Suppressor macrophage (primary cell): ENCODE measurements around the gene SLC34A1.
"Not testable (repeated sequence)": the region's sequence is repeated elsewhere in the genome, so short reads cannot be mapped to it uniquely, and the experiment has no call there.

Experiments
- DNase-seq, 4 experiments: peaks; one replicate each; pipeline ENCODE4 v3.0.0-alpha.2; 2020 to 2022
- total RNA-seq, 17 experiments: gene quantifications; one replicate each; lab custom pipeline; 2026; ENCODE audit warnings: mixed read lengths in 6 of 17, inconsistent platforms in 3 of 17; lab: John Stamatoyannopoulos, UW

SLC34A1 gene
- 0 to 3.1 (median 0) reads per million in 17 experiments for total RNA-seq

GRCh38 chr5:177384134-177384533 lies at the start of gene SLC34A1:
SLC34A1 (plus strand) TSS chr5:177384434; CDS start chr5:177385742, 1,308 bp downstream.
- no peak for DNase-seq

GRCh38 chr5:177334781-177335700 lies 49.2 kb upstream of the SLC34A1 start:
- DNase-seq, result no peak

GRCh38 chr5:177335701-177336065 lies 48.6 kb upstream of the SLC34A1 start:
- DNase-seq, result no peak

GRCh38 chr5:177336112-177336511 lies 48.1 kb upstream of the SLC34A1 start:
- DNase-seq, result peak; percentile 66 to 79 (median 72)

GRCh38 chr5:177336603-177337494 lies 47.4 kb upstream of the SLC34A1 start:
- DNase-seq, result no peak

- no peak for DNase-seq
These were observed 45.8 kb upstream of the SLC34A1 start for GRCh38 chr5:177338251-177339106.

GRCh38 chr5:177339107-177339638 lies 45.1 kb upstream of the SLC34A1 start:
- DNase-seq, result peak in 2 of 4 experiments; percentile 27 to 56

GRCh38 chr5:177343000-177343399 lies 41.2 kb upstream of the SLC34A1 start:
- DNase-seq, result not testable (repeated sequence)

GRCh38 chr5:177343777-177344176 lies 40.5 kb upstream of the SLC34A1 start:
- no peak for DNase-seq

- no peak for DNase-seq
These were observed 39.3 kb upstream of the SLC34A1 start for GRCh38 chr5:177344891-177345290.

GRCh38 chr5:177346820-177347219 lies 37.4 kb upstream of the SLC34A1 start:
- no peak for DNase-seq

GRCh38 chr5:177347699-177348098 lies 36.5 kb upstream of the SLC34A1 start:
- no peak for DNase-seq

- no peak for DNase-seq
These were observed 34.9 kb upstream of the SLC34A1 start for GRCh38 chr5:177349362-177349647.

GRCh38 chr5:177349762-177350161 lies 34.5 kb upstream of the SLC34A1 start:
- DNase-seq, result peak in 1 of 4 experiments; percentile 34

- no peak for DNase-seq
These were observed 33.4 kb upstream of the SLC34A1 start for GRCh38 chr5:177350776-177351391.

- DNase-seq, result peak; percentile 93 to 97 (median 97)
These were observed 32.6 kb upstream of the SLC34A1 start, which contains the start of gene LMAN2 for GRCh38 chr5:177351392-177352329. LMAN2 (minus strand) TSS chr5:177351668; CDS start chr5:177351647, 21 bp downstream.

GRCh38 chr5:177353093-177353492 lies 31.1 kb upstream of the SLC34A1 start:
- peak; percentile 35 to 77 (median 65) for DNase-seq

GRCh38 chr5:177354256-177354655 lies 30.0 kb upstream of the SLC34A1 start:
- no peak for DNase-seq

GRCh38 chr5:177354711-177355110 lies 29.5 kb upstream of the SLC34A1 start:
- DNase-seq, result peak; percentile 69 to 80 (median 78)

- no peak for DNase-seq
These were observed 28.9 kb upstream of the SLC34A1 start for GRCh38 chr5:177355162-177355867.
